HG03342 (cell line): ENCODE results near the gene SPRED2.

Source experiments
- ATAC-seq: cut with Tn5 transposase; IDR thresholded peaks from one replicate; pipeline ENCODE4 v1.9.1; 2021; ENCODE audit warnings: mild to moderate bottlenecking, moderate library complexity; ENCODE audit not compliant: unreplicated experiment

SPRED2 gene

GRCh38 chr2:65369980-65370379 lies 62.4 kb downstream of the SPRED2 start:
- ATAC-seq: no peak

DNA sequence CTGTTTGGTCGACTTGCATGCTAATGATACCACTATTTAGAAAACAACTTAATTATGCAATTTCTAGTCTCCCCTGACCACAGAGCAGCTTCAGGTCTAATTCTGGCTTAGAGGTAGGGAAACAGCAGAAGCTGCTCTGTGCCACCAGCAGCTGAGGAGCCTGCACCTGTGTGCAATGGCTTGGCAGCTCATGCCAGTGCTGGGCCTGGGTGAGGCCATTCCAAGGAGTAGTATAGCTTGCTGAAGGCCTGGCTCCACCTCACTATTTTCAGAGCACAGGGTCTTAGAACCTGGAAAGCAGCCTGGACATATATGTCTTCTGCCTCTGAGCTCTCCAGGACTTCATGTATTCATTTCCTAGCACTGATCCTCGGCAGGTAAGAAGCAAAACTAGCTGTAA lies 62.8 kb downstream of the SPRED2 start:
- ATAC-seq: no peak

DNA sequence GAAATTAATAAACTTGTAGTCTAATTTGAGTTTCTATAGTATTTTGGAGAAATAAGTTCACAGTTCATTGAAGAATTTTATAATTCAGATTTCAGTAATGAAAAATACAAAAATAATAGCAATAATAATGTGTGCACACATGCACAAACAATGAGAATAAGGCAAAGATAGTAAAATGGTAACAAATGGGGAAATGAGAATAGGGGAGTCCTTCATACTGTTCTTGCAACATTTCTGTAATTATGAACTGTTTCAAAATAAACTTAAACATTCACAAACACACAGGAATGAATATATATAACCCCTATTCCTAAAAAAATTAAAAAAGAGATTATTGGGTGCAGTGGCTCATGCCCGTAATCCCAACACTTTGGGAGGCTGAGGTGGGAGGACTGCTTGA lies 63.9 kb downstream of the SPRED2 start:
- no peak for ATAC-seq

DNA sequence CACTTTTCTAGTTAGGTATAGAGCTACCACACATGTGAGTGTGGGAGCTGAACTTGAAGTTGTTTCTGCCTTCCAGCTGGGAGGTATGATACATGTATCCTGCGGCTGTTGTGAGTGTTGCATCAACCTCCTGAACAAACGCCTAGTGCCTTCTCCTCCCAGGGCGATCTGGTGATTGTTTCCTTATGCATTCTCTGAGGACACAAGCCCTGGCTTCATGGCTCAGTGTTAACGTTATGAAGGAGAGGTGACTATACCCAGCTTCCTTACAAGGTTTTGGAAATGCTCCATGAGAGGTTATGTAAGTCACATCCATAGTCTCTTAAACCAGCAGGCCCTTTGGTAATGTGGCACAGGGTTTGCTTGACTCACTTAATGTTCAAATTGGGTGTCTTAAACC lies 64.9 kb downstream of the SPRED2 start:
- no peak for ATAC-seq

DNA sequence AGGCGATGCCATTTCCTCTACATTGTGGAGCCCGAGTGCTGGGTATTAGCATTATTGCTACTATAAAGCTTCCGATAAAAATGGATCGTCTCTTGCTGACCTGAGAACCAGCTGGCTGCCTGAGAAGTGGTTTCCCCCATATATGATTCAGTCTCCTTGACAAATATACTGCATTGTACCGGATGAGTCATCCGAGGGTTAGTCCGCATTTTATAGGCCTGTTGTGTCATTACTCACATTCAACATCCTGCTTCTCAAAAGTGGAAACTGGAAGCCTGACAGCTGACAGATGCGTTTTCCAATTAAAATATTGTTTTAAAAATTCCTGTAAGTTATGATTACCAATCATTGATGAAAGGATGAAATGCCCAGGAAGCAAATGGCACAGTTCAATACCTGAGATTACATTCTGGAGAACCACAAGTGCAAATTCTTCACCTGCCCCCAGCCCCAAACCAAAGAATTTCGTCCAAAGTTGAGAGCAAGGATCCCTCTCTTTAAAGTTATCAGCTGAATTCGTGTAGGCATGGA lies 65.7 kb downstream of the SPRED2 start:
- ATAC-seq: peak; percentile 74

- ATAC-seq: no peak
Measured at GRCh38 chr2:65364986-65365733, 67.2 kb downstream of the SPRED2 start.

- no peak for ATAC-seq
Measured at GRCh38 chr2:65363879-65364666, 68.3 kb downstream of the SPRED2 start.

- no peak for ATAC-seq
Measured at GRCh38 chr2:65361623-65362022, 70.8 kb downstream of the SPRED2 start.

- ATAC-seq: no peak
Measured at GRCh38 chr2:65360441-65360840, 72.0 kb downstream of the SPRED2 start.

DNA sequence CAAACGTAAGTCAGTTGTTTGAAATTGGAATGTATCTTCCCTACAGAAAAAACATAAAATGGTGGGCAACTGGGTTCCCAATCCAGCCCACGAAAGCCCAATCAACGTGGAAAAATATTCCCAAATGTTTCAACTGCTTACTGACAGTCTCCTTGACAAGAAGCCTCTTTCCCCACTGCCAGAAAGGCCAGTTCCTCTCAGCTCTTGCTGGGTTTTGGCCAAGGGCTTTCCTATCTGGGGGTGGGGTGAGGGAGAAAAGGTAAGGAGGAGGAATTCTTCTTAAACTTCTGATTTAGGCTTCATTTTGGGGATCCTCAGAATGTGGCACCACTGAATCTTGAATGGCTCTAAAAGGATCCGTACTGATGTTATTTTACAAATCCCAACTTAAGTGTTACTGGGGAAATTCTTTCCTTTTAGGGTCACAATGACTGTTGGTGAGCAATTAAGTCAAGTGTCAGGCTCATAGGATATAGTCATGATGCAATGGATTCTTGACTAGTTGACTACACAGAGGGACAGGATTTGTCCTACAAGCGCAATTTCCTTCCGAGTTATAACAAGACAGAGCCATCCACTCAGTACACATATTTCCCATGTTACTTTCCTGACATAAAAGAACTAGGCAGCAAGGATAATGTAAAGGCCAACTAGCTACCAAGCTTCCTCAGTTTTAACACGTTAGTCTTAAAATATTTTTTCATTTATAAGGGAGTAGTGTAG lies 73.6 kb downstream of the SPRED2 start:
- ATAC-seq: no peak

GRCh38 chr2:65357959-65358294 lies 74.5 kb downstream of the SPRED2 start:
- ATAC-seq: peak; percentile 89

DNA sequence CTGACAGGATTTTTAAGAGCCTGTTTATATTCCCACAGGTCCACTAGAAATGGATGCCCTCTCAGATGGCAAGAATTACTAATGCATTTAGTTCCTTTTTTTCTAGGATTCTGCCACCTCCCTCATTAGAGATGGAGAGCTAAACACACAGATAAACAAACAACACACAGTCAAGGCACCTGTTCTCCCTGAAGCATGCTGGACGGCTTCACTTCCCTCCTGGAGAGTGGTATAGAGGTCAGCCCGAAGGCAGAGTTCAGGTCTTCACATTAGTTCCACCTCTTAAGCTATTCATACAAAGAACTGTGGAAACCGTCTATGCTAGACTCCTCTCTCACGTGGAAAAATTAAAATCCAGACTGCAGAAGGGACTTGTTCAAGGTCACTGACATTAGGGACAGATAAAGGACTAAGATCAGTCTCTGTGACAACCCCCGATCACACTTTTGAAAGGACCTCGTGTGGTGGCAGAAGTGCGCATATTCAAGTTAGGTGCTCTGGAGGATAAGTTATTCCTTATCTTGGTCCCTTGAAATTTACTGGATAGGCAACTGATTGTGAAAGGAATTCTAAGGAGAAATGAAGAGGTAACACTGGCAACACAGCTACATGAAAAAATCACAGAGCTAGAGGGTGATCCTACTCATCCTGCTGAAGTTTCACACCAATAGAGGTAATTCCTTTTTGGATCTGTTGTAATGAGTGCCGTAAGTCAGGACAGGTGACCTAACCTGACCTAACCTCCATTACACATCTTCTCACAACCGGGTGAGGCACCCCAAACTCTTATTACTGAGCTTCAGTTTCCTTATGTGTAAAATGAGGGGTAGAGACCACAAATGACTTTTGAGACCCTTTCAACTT lies 75.1 kb downstream of the SPRED2 start:
- ATAC-seq: peak; percentile 54

DNA sequence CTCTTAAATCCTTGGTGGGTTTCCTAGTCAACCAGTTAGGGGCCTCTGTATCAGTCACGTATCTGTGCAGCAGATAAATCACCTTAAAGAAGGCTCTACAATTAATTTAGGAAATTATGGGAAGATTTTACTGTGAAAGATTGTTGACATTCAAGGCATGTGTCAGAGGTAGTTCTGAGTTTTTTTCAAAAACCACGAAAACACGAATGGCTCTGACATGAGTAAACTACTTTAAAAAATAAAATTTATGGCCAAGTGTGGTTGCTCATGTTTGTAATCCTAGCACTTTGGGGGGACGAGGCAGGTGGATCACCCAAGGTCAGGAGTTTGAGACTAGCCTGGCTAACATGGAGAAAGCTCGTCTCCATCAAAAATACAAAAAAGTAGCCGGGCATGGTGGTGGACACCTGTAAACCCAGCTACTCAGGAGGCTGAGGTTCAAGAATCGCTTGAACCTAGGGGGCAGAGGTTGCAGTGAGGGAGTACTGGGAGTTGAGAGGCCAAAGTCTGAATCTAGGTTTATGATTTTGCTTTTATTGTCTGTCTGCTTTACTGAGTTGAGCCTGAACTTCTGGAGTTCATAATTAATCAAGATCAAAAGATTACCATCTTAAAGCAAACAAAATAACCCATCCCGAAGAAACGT lies 77.1 kb downstream of the SPRED2 start:
- no peak for ATAC-seq

DNA sequence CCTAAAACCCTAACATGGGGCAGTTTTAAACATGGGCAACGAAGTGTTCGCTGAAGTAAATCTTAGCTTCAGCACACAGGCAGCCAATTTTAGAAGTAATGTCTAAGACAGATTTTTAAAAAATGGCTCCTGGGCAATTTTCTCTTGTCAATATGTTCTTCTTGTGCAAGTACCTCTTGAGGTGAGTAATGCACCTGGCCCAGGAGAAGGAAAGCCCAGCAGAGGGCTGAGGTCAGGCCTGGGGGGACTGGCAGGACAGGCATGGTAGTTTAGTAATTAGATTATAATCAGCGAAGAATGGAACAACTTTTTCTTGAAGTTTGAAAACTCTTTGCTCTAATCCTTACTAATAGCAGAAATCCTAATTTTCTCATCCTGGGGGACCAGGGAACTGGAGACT lies 77.6 kb downstream of the SPRED2 start:
- ATAC-seq: no peak

DNA sequence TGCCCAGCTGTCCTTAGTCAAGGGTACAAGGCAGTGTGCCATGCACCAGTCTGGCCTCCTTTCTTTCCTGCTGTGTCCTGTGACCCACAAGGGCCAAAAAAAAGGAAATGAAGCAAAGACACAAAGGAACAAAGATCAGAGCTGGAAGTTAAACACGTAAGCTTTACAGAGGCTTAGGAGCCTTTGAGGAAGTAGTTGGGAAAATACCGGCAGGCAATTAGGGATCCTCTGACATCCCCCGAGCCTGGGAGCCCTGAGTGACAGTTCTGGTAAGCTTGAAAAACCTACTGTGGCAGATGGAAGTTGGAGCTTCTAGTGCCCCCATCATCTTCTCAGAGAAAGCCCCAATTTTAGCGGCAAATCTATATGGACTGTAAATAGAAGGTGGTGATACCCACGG lies 78.5 kb downstream of the SPRED2 start:
- ATAC-seq: no peak

DNA sequence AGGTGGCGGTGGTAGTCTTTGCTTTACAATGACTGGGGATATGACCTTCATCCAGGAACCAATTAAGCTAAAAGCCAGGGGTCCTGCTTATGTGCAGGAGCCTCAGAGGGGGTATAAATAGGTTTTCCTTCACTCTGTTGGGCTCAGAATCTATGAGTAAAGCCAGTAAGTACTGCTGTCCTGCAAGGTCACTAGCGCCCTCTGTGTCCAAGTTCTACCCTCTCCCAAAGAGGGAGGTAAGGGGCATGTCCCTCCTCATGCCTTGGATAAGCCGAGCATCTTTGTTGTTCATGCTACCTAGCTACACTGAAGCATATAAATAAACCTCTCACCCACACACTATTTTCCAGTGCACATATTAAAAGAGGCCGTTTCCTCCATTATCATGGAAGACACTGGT lies 79.4 kb downstream of the SPRED2 start:
- no peak for ATAC-seq

DNA sequence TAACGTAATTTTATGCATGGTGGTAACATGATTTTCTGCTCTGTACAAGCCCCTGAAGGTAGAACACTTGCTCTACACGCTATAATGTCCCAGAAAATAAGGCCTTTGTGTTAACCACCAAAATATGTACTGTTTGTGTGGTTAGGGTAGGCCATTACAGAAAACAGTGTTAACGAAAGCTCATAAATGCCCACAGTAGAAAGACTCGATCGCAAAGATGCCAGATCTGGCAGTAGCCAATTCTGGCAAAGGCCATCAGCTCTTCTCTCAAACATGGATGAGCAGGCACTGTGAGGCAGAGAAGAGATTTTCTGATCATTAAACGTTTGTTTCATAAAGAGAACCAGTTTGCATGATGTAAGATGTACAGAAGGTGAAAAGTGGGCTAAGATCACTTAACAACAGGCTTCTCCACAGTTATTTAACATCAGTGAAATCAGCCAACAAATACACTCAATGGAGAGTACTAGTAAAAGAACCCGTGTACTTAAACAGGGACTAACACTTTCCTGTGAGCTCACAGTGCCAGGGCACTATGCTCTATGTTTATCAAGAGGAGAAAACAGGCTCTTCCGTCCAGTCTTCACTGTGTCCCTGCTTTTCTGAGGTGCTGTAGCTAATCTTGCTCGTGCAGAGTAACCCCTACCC lies 80.3 kb downstream of the SPRED2 start:
- ATAC-seq: no peak

GRCh38 chr2:65351234-65351947 lies 81.0 kb downstream of the SPRED2 start:
- no peak for ATAC-seq

GRCh38 chr2:65350651-65351056 lies 81.7 kb downstream of the SPRED2 start:
- no peak for ATAC-seq
